Fibroblast of skin of scalp (primary cell): ENCODE results near the gene DHRS1. TPM values are rescaled to one million over a fixed set of nuclear protein-coding genes. Genes with fewer than 3 reads are reported as not detected.

ENCODE experiments used
- DNase-seq: peaks from one replicate; pipeline ENCODE4 v3.0.0-alpha.2; 2013
- polyA plus RNA-seq, 2 experiments: library from polyadenylated mRNA; unstranded; fragments of 120-200 nt; gene quantifications; one replicate each; pipeline ENCODE4 v1.2.1, GENCODE V29; 2013; ENCODE audit not compliant: insufficient read length in 2 of 2

Gene DHRS1
- 16.1 TPM for polyA plus RNA-seq (2013, experiment 1 of 2; ENCODE audit: insufficient read length)
- 14.4 TPM for polyA plus RNA-seq (2013, experiment 2 of 2; ENCODE audit: insufficient read length)

- peak; percentile 88 for DNase-seq
Measured at GRCh38 chr14:24299255-24300191, at the start of gene DHRS1, which contains the start of gene NOP9. DHRS1 (minus strand) TSS chr14:24299780; CDS start chr14:24299106, 674 bp downstream. NOP9 (plus strand) TSS chr14:24299850; CDS start chr14:24299955, 105 bp downstream.

GRCh38 chr14:24348186-24348585, 48.6 kb upstream of the DHRS1 start:
- no peak for DNase-seq

- DNase-seq = no peak
Measured at GRCh38 chr14:24347134-24347533, 47.6 kb upstream of the DHRS1 start.

GRCh38 chr14:24343795-24344660, 44.4 kb upstream of the DHRS1 start:
- DNase-seq = no peak

GRCh38 chr14:24342889-24343288, 43.3 kb upstream of the DHRS1 start:
- no peak for DNase-seq

GRCh38 chr14:24340606-24341005, 41.0 kb upstream of the DHRS1 start:
- DNase-seq = no peak

GRCh38 chr14:24339284-24340151, 39.9 kb upstream of the DHRS1 start, which contains the start of gene RIPK3:
RIPK3 (minus strand) TSS chr14:24339991; CDS start chr14:24339826, 165 bp downstream.
- DNase-seq = no peak

- no peak for DNase-seq
Measured at GRCh38 chr14:24338843-24339242, 39.3 kb upstream of the DHRS1 start.

- no peak for DNase-seq
Measured at GRCh38 chr14:24337824-24338175, 38.2 kb upstream of the DHRS1 start.

- no peak for DNase-seq
Measured at GRCh38 chr14:24337144-24337823, 37.7 kb upstream of the DHRS1 start.

- peak; percentile 30 for DNase-seq
Measured at GRCh38 chr14:24335461-24336171, 36.0 kb upstream of the DHRS1 start.

GRCh38 chr14:24334431-24335291, 35.1 kb upstream of the DHRS1 start, which contains the start of gene ADCY4:
ADCY4 (minus strand) TSS chr14:24335071; CDS start chr14:24334652, 419 bp downstream.
- no peak for DNase-seq

GRCh38 chr14:24332268-24332993, 32.9 kb upstream of the DHRS1 start:
- DNase-seq = peak; percentile 74

GRCh38 chr14:24331731-24332267, 32.2 kb upstream of the DHRS1 start:
- no peak for DNase-seq

- no peak for DNase-seq
Measured at GRCh38 chr14:24330973-24331674, 31.5 kb upstream of the DHRS1 start.

- no peak for DNase-seq
Measured at GRCh38 chr14:24329736-24330135, 30.2 kb upstream of the DHRS1 start.

GRCh38 chr14:24329073-24329663, 29.6 kb upstream of the DHRS1 start:
- DNase-seq = no peak
